Measurements from ENCODE around the gene RGS14.

RGS14 gene

GRCh38 chr5:177385720-177386119 is 28.0 kb downstream of the RGS14 start:
- no peak for DNase-seq

DNA sequence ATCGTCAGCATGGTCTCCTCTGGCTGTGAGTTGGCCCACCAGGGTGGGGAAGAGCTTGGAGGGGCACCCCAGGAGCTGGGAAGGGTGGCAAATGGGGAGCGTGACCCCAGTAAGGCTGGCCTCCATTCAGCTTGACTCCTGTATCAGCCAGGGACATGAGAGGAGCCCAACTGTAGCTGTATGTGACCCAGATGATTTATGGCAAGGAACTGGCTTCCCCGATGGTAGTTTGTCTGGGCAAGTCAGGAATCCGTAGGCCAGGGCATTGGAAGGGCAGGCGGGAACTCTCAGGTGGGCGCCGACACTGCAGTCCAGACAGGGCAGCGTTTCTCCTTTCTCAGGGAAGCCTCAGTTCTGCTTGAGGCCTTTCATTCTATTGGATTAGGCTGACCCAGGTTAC is 28.8 kb downstream of the RGS14 start:
- DNase-seq, result no peak

DNA sequence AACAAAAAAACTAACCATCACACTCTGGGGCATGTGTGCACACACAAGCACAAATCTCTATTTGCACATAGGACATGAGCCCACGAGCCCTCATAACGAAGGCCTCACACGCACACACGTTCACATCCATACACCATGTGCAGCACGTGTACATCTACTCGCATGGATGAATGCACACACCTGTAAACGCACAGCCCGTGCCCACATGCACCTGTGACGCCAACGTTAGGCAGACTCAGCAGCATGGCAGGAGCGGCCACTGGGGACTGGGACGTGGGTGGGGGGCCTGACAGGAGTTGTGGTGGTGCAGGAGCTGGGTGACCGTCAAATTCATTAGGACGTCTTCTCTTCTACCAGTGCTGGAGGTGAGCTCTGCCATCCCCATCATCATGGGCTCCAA is 29.7 kb downstream of the RGS14 start:
- no peak for DNase-seq

DNA sequence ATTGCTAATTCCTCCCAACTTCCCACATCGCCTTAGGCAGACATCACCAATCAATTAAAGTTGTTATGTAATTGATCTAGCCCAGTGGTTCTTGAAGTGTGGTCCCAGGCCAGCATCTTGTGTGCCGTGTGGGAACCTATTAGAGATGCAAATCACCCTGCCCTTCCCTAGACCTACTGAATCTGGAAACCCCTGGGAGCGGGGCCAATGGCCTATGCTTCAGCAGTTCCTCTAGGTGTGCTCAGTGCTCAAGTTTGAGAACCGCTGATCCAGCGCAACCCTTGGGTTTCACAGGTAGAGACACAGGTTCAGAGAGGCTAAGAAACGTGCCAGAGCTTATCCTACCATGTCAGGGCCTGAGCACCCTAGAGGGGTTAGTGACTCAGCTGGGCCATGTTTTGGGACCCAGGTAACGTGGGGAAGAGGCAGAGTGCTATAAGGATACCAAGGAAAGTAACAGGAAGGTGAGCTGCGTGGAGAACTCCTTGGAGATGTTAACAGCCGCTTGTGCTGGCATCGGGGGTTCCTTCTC is 30.9 kb downstream of the RGS14 start:
- DNase-seq, result no peak

DNA sequence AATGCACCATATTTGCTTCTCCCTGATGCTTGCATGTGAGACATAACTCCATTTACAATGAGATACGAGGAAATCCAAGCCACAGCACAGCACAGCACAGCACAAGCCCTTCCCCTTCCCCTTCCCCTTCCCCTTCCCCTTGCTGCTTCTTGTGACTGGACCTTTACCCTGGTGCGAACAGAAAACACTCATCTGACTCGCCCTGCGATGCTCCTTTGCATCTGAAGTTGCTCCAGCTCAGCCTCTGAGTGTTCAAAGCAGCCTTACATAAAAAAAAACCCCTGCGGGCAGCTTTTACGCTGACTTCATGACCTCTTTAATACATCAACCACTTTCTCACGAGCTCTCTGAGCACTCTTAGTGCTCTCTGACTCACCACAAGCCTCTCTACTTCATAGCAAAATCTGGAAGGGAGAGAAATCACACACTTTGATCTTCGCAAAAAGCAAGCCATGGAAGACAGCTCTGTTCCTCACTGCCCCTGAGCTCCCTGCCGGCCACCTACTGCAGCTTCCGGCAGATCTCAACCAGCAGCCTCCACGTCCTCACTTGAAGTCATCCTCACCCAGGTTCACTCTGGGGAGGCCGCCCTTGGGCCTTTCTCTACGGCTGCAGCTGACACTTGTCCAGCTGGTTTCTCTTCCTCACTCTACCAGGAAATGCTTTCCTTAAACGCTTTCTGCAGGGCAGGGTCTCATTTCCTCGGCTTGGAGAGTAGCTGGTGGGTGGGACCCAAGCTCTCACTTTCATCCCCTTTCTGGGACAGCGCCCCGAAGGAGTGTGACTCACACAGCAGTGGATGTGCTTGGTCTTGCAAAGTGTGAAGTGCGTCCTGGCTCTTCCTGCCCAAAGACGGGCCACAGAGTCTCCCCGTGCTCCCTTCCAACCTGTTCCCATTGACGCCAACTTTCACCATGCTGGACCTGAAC is 31.8 kb downstream of the RGS14 start:
- no peak for DNase-seq

GRCh38 chr5:177390363-177391300 is 32.9 kb downstream of the RGS14 start:
- DNase-seq, result peak; percentile 98

GRCh38 chr5:177392765-177393164 is 35.0 kb downstream of the RGS14 start:
- no peak for DNase-seq

DNA sequence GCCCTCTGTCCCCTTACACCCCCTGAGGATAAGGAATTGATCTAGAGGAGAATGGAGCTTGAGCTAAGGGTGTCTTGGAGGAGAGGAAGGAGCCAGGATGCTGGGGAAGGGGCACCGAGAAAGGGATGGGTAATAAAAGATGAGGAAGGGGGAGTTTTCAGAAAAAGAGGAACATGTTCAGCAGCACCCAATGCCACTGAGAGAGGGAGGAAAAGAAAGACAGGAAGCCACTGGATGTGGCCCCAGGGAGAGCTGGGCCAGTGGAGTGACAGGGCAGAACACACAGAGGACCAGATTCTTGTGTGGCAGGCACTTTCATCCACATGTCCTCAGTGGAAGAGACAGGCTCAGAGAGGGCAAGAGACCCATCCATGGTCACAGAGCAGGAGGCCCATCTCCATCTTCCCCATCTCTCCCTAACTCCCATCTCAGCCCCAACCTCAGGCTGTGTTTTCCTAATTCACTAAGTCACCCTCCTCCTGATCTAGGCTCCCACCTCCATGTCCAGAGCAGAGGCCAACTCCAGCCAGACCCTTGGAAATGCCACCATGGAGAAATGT is 35.6 kb downstream of the RGS14 start:
- no peak for DNase-seq

- no peak for DNase-seq
These were observed 36.3 kb downstream of the RGS14 start for GRCh38 chr5:177393990-177394389.

DNA sequence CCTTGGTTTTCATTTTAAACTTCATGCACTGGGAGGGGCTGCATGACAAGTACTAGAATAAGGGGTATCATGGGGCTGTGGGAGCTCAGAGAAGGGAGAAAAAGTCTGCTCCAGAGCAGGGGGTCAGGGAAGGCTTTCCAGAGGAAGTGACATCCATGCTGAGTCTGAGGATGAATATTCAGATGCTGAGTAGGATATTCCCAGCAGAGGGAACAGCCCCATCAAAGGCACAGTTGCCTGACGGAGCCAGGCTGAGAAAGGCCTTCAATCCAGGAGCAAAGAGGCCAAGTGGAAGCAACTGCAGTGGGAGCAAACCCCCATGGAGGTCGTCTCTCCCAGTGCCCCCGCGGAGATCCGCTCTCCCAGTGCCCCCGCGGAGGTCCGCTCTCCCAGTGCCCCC is 38.4 kb downstream of the RGS14 start:
- DNase-seq, result no peak

DNA sequence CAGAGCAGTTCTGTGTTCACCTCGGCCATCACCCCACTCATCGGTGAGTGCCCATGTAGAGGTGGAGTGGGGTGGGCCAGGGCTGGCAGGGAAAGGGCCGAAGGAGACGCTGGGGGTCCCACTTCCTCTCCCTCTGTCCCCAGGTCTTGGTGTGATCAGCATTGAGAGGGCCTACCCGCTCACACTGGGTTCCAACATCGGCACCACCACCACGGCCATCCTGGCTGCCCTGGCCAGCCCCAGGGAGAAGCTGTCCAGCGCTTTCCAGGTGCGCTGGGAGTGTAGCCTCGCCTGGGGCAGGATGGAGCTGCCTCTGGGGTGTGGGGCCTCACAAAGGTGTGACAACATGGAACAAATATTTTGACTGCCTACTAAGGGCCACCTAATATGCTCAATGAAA is 39.1 kb downstream of the RGS14 start:
- DNase-seq, result no peak

GRCh38 chr5:177397875-177398390 is 40.2 kb downstream of the RGS14 start:
- no peak for DNase-seq

GRCh38 chr5:177399997-177400868 is 42.5 kb downstream of the RGS14 start, which contains the start of gene PFN3:
TSS of gene PFN3 (minus strand) at chr5:177400661. CDS start at chr5:177400576, 85 bp downstream.
- DNase-seq, result no peak

DNA sequence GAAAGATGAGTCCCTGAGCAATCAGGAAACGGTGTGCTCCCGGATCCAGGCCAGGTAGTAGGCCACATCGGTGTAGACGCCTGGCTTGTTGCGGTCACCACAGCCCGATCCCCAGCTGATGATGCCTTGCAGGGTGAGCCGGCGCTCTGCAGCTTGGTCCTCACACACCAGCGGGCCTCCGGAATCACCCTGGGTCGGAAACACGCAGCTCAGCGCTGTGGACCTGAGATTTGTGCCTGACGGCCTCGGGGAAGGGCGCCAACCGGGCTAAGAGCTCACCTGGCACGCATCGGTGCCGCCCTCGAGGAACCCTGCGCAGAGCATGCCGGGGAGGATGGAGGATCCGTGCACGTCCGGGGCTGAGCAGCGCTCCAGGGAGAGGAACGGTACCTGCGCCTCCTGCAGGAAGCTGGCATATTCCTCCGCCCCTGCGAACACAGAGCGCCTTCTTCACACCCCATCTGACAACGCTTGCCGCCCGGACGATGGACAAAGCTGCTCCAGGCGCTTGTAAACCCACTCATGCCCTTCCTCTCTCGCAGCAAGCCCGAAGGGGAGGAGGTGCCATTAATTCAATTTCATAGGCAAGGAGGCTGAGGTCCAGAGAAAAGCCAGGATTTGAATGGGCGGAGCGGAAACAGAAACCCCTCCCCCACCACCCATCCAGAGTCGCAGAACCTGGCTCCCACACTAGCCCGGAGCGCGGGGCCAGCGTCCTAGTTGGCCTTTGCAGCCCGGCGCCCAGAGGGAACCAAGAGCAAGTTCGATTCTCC is 44.7 kb downstream of the RGS14 start:
- peak; percentile 99 for DNase-seq

GRCh38 chr5:177403102-177403791 is 45.5 kb downstream of the RGS14 start:
- DNase-seq, result no peak

DNA sequence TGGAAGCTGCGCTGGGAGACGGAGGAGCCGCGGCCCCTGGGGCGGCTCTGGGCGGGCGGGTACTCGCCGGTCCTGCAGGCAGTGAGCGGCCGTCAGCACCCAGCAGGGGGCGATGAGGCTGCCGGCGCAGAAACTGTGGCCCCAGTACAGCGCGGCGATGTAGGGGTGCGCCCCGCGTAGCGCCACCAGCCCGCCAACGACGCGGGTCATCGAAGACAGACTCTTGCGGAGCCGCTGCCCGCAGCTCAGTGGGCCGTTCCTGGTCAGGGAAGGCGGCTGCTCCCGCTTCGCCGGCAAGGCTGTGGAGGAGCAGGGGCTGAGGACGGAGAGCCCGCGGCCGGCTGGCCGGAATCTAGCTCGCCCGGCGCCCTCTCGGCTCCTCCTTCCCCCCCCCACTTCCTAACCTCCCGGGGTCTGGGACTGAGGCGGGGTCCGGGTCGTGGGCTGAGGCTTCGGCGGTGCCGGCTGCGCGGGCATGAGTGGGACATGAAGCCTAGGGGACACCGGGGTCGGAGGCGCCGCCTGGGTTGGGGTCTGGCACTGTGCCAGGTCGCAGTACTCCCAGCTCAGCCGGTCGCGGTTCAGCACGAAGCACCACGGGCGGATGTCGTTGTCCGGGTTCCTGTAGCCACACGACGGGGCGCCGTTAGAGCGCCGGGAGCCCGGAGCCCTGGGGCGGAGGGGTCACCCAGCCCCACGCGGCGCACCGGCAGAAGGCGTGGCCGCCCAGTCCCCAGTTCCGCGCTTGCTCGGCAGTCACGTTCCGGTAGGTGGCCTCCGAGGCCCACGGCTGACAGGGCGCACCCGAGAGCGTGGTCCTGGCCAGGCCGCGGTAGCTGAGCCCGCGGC is 46.3 kb downstream of the RGS14 start:
- DNase-seq, result peak; percentile 97

DNA sequence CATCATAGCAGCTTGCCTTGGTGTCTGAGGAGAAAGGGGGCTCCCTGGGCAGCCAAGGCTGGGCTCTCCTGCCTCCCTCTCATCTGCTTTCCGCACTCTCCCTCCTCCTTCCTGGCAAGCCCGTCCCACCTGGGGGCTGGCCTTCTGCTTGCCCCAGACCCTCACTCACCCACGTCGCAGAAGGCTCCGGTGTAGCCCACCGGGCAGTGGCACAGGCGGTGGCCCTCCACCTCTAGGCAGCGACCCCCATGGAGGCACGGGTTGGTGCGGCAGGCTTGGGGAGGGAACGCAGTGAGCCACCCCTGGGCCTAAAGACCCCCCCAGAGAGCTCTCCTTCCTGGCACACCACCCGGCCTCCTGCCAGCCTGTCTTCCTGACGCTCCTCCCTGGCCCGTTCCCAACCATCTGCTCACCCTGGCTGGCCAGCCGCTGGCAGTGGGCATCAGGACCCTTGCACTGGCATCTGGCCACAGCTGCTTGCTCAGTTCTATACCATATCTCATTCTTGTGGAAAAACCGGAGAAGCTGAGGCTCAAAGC is 47.0 kb downstream of the RGS14 start:
- DNase-seq, result peak; percentile 32

DNA sequence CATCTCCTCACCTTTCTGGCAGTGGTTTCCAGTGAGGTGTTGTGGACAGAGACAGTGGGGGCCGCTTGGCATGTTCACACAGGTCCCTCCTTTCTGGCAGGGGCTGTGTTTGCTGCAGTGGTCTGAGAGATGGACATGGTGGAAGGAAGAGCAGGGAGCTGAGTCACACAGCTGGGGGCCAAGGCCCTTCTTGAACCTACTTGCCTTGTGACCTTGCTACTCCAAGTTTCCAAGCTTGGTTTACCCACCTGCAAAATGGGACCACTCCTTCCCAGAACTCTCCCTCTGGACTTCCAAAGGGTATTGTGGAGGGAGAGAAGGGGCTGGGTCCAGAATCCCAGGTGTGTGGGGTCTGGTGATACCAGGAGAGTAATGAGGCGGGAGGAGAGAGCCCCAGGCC is 47.6 kb downstream of the RGS14 start:
- DNase-seq, result no peak

- no peak for DNase-seq
These were observed 48.1 kb downstream of the RGS14 start for GRCh38 chr5:177405805-177406204.
